GM18907 (cell line): ENCODE data around the gene SLC47A2.

Source experiments
- ATAC-seq: cut with Tn5 transposase; IDR thresholded peaks from one replicate; pipeline ENCODE4 v1.9.1; 2021; ENCODE audit warnings: mild to moderate bottlenecking, moderate library complexity; ENCODE audit not compliant: unreplicated experiment

The SLC47A2 gene

GRCh38 chr17:19747829-19748806 lies 31.7 kb upstream of the SLC47A2 start, which contains the start of gene ALDH3A1:
ALDH3A1 (minus strand) TSS chr17:19748298; CDS start chr17:19745129, 3,169 bp downstream.
- ATAC-seq, result no peak

DNA sequence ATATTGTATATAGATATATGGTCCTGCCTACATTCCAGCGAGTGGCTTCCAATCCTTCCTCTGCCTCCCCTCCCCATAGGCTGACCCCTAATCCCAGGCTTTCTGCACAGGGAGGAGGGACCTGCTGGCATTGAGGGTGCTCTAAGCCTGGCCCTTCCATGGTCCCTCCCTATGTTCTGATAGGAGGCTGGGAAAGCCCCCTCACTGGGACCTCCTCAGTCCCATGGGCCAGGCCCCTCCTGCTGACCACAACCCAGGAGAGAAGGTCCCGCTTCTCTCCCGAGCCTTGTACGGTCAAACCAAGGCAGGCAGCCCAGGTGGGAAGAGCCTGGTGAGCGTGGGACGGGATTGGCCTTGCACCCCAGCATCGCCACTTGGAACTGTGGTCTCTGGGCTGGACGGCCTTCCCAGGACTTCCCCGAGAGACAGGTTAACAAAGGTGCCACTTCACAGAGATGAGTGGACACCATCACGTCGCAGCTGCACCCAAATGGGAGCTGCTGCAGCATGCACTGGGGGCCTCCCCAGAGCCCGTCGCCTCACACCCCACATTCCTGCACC lies 30.9 kb upstream of the SLC47A2 start:
- no peak for ATAC-seq

- ATAC-seq, result no peak
Measured at GRCh38 chr17:19746517-19746916, 30.1 kb upstream of the SLC47A2 start.

- peak; percentile 46 for ATAC-seq
Measured at GRCh38 chr17:19744922-19745757, 28.8 kb upstream of the SLC47A2 start.

DNA sequence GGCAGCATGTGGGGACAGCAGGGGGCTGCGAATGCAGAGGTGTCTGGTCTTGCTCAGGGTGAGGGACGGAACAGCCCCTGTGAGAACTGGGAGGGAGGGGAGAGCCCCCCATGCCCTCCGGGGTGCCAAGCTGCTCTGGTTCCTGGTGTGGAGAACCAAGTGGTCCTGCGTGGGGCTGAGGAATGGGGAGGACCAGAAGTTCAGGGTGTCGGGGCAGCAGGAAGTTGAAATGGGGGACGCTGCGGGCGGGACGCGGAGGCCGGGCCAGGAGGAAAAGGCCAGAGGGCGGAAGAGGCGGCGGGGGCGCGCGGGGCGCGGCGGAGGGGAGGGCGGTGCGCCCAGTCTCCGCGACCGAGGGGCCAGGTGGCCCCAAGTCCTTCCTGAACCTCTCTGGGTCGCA lies 28.1 kb upstream of the SLC47A2 start:
- no peak for ATAC-seq

DNA sequence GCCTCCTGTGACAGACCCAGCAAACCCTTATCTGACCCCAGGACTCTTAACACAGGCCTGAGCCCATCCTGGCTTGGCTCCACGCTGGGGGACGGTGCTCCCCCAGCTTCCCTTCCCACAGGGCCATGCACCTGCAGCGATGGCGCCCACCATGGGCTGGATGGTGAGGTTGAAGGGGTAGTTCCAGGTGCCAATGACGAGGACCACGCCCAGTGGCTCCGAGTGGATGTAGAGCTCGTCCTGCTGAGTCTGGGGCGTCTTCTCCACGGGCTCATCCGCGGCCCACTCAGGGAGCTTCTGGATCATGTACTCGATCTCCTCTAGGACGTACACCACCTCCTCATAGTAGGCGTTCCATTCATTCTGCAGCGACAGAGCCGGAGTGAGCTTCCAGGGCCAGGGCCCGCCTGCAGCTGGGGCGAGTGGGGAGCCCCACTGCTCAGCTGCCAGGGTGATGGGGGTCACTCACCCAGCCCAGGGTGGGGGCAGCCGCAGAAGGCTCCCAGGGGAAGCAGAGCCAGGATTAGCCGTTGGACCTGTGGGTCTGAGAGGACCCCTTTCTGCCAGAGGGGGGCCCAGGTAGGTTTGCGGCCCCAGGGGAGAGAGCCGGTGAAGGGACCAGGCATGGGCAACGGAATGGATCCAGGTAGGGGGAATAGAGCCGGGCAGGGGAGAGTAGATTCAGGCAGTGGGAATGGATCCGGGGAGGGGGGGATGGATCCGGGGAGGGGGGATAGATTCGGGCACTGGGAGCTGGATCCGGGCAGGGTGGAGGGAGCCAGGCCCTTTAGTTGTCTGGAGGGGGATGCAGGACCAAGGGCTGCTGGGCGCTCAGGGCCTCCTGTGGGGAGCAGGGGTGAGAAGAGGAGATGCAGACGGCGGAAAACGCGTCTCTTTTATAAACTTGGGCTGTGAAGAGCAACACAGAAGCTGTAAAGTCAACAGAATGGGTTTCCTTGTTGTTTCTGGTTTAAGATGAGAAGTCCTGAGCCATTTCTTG lies 27.0 kb upstream of the SLC47A2 start:
- ATAC-seq, result no peak

DNA sequence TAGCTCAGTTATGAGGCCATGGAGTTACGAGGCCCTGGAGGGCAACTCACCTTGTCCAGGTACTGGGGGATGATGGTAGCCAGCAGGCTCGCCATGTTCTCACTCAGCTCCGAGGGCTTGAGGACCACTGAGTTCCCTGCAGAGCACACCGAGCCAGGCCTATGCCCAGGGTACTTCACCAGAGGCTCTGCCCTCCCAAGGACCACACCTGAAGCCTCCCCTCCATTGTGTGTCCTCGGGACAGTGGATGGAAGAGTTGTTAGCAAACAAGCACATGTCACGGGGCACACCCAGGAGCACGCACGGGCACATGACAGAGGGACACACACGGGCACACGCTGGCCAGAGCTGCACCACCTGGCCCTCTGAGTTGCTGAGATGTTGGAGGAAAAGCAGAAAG lies 26.1 kb upstream of the SLC47A2 start:
- ATAC-seq, result no peak

DNA sequence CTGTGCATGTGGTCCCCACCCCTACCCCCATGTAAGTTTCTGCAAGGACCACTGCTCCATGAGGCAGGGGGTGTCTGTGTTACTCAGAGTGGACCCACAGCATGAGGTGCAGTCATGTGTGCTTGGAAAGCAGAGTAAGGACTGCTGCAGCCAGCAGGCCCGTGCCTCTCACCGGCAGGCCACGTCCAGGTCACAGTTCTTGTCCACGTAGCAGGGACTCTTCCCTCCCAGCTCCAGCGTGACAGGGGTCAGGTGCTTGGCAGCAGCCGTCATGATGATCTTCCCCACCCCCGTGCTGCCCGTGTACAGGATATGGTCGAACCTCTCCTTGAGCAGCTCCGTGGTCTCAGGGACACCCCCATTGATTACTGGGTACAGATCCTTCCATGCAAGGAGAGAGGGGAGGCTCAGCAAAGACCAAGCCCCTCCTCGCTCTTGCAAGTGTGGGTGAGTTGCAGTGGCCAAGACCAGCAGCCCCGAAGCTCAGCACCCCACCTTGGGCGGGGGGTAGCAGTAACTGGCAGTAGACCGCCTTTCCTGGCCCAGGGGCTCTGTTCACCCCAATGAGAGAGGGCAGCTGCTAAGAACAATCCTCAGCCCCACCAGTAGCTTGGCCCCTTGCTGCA lies 25.6 kb upstream of the SLC47A2 start:
- no peak for ATAC-seq

DNA sequence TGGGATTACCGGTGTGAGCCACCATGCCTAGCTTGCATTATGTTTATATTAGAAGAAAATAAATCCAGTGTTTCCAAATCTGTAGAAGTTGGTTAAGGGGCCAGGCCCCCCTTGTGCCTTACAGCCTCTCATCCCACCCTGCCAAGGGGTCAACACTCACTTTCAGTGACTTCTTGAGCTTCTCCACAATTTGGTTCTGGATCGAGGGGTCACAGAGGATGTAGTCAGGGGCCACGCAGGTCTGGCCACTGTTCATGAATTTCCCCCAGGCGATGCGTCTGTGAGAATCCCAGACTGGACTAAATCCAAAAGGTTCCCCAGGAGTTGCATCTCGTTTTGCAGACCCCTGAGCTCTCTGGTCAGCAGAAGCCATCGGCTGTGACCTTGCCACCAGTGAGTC lies 24.5 kb upstream of the SLC47A2 start:
- no peak for ATAC-seq

DNA sequence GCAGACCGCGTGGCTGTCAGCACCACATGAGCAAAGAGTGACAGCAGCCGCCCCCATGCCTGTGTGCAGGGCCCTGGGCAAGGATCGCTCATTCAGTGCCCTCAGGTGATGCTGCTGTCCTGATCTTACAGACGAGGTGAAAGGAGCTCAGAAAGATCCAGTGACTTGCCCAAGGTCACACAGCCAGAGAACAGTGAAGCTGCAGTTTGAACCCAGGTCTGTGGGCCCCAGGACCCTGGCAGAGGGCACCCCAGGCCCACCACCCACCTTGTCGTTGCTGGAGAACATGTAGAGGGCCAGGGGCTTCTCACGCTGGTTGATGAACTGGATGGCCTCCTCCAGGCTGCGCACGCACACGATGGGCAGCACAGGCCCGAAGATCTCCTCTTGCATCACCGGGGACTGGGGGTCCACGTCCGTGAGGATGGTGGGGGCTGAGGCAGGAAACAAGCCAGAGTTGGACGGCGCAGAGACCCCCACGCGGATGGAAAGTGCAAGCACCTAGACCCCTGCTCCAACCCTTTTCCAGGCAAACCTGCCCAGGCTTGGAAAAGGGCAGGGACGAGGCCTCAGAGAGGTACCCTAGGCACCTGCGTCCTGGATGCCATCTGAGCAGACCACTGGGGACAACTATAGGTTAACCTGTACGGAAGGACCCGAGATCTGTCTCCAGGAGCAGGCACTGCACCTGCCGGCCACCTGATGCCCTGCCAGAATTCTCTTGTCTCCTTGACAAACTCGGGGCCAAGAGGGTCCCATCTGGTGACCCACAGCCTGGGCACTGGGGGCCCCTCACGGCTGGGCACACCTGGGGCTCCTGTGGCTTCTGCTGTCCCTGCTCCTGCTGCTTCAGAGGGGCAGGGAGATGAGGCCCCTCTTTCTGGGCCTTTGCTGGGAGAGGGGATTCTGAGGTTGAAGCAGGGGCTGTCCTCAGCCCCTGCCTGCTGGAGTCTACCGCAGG lies 23.1 kb upstream of the SLC47A2 start:
- no peak for ATAC-seq

- no peak for ATAC-seq
Measured at GRCh38 chr17:19738757-19739156, 22.4 kb upstream of the SLC47A2 start.

DNA sequence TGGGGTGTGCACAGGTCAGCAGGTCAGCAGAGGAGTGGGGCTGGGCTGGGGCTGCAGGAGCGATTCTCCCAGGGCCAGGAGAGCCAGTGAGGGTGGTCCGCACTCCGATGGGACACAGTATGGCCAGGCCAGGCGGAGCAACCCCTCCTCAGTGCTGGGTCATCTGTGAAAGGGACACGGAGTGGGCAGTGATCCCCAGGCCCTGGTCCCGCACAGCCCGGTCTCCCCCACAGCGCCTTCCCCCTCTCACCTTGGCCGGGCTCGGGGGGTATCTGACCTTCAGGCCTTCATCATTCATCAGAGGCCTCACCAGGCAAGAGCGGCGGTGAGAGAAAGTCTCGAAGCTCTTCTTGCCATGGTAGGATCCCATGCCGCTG lies 21.7 kb upstream of the SLC47A2 start:
- no peak for ATAC-seq

- ATAC-seq, result no peak
Measured at GRCh38 chr17:19737305-19738072, 21.1 kb upstream of the SLC47A2 start.

DNA sequence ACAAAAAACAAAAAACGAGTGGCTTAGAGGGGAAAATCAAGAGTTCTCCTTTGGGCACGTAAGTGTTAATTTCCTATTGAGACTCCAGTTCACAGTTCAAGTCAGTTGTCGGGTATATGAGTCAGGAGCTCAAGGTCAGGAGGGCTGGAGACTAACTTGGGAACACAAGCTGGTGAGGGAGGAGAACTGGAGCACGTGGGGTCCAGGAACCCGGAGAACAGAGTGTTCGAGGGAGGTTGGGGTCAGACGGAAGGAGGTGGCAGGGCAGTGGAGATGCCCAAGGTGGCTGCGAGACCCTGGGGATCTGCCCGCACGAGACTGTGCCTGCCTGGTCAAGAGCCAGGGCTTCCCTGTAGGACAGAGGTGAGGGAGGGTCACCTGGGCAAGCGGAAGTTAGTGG lies 19.7 kb upstream of the SLC47A2 start:
- ATAC-seq, result no peak

- ATAC-seq, result no peak
Measured at GRCh38 chr17:19733953-19734526, 17.7 kb upstream of the SLC47A2 start.

GRCh38 chr17:19731626-19732025 lies 15.2 kb upstream of the SLC47A2 start:
- no peak for ATAC-seq

GRCh38 chr17:19730843-19731242 lies 14.5 kb upstream of the SLC47A2 start:
- no peak for ATAC-seq
